HG02763 (cell line): ENCODE results near the gene AK4.
"Not testable (repeated sequence)": the region's sequence is repeated elsewhere in the genome, so short reads cannot be mapped to it uniquely, and the experiment has no call there.

Source experiments
- ATAC-seq: cut with Tn5 transposase; IDR thresholded peaks from one replicate; pipeline ENCODE4 v1.9.1; 2021; ENCODE audit warnings: mild to moderate bottlenecking, moderate library complexity; ENCODE audit not compliant: unreplicated experiment

AK4 gene

DNA sequence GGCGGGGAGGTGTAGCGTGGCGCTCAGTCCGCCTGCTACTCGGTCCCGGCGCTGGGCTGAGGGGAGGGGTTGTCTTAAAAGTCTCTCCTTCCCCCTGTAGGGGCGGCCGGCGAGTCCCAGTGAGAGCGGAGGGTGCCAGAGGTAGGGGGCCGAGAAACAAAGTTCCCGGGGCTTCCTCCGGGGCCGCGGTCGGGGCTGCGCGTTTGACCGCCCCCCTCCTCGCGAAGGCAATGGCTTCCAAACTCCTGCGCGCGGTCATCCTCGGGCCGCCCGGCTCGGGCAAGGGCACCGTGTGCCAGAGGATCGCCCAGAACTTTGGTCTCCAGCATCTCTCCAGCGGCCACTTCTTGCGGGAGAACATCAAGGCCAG lies at the start of gene AK4:
TSS of gene AK4 (plus strand) at position 26 of the 370 bp plus-strand sequence. CDS start at position 231, 205 bp downstream.
- peak; percentile 14 for ATAC-seq

DNA sequence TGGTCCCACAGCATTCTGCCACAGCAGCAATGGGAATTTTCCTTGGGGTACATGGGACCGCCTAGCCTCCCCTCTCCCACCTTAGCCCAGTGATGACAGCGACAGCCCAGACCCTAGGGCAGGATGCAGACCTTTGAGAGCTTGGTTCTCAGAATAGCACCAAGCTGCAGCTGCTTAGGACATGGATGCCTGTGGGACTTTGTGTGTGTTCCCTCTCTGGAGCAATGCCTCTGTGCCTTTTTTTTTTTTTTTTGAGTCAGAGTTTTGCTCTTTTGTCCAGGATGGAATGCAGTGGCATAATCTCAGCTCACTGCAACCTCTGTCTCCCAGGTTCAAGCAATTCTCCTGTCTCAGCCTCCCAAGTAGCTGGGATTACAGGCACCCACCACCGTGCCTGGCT lies 44.2 kb upstream of the AK4 start:
- ATAC-seq, result no peak

DNA sequence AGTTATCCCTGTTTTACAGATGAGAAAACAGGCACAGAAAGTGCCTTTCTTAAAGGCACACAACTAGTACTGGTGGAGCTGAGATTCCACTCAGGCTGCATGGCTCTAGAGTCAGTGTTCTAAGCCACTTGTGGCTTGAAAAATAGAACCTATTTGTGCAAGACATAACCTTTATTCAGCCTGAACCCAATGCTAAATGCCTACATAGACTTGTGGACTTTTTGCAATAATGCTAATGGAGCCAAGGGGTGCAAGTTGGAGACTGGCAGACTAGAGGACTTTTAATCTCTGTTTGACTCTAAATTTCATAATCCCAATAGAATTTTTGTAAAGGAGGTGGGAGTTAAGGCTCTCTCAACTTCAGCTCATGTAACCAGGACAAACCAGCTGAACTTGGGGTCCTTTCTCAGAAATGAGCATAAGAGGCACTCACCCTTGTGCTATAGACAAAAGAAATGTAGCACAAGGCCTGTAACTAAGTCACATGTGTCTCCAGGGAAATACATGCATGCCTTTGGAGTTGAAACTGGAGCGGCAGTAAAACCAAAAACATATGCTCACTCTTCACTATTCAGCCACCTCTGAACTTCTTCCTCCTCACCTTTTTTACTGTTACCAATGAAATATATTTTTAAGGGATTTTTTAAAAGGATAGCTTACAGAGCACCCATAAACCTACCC lies 43.0 kb upstream of the AK4 start:
- no peak for ATAC-seq

DNA sequence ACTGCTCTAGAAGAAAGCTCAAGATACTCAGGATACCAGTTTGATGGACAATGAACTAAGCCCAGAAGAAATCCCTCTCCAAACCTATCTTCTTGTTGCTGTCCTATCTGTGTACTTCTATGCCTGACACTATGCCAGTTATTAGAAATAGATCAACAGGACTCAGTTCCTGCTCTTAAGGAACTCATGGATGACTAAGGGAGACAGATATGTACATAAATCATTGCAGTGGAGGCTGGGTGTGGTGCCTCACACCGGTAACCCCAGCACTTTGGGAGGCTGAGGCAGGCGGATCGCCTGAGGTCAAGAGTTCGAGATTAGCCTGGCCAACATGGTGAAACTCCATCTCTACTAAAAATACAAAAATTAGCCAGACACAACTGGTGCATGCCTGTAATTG lies 42.4 kb upstream of the AK4 start:
- no peak for ATAC-seq

DNA sequence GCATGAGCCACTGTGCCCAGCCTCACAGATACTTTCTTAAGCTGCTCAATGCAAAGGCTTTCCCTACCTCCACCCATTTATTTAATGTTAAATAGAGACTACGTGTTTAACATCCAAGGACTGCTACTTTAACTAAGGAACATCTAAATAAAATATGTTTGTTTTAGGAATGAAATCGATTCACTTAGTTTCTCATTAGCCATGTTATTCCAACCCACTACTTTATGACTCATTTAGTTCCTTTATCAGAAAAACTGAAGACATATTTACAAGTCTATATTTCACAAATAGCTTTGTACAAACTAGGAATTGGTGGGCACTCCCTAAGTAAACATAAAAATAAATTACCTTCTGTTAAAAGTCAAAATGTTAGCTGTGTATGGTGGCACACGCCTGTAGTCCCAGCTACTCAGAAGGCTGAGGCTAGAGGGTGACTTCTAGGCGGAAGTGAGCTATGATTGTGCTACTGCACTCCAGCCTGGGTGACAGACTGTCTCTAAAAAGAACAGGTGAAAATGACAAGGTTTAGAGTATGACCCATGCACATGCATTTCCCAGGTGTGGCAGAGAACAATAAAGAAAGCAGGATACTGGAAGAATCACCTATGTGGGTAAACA lies 39.9 kb upstream of the AK4 start:
- no peak for ATAC-seq

DNA sequence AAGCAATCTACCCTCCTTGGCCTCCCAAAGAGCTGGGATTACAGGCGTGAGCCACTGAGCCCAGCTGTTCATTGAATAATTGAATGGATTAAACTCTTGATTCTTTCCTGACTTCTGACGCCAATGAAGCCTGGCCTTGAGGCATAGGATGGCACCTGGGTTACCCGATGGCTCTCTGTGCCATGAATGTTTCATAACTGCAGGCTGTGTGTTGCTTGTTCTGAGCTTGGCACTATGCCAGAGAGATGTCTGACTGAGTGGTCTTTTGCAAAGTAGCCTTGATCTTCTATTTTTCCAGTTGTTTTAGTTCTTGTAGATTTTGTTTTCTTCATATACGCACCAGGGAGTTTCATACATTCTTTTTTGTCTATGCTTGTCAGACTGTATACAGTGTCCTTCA lies 38.5 kb upstream of the AK4 start:
- no peak for ATAC-seq

DNA sequence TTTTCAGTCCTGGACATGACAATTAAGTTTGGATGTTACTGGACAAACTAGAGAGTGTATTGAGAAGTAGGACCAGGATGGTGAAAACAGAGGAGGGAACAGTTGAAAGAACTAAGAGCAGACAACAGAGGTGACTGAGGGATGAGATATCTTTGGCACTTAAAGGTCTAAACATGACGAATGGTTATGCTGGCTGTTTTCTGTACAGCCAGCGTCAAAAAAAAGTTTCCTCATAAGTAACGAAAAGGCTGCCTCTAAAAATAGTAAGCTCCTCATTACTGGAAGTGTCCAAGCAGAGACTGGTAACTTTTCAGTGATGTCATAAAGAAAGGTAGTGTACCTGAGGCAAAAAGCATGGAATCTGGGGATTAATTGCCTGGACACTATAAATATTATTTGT lies 35.2 kb upstream of the AK4 start:
- no peak for ATAC-seq

DNA sequence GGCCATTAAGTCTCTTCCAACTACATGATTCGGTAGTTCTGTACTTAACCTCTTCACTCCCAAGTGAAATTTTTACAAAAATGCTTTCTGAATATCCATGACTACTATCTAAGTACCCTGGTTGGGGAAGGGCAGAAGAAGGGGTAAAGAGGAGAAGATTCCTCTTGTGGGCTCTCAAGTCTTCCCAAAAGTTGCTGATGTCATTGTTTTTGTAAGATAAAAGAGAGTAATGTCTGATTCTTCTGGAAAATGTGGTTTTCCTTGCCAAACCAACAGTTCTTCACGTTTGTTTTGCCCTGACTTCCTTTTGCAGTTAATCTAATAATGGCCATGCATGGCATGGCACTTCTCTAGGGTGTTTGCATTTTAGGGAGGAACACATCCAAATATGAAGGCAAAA lies 34.7 kb upstream of the AK4 start:
- no peak for ATAC-seq

DNA sequence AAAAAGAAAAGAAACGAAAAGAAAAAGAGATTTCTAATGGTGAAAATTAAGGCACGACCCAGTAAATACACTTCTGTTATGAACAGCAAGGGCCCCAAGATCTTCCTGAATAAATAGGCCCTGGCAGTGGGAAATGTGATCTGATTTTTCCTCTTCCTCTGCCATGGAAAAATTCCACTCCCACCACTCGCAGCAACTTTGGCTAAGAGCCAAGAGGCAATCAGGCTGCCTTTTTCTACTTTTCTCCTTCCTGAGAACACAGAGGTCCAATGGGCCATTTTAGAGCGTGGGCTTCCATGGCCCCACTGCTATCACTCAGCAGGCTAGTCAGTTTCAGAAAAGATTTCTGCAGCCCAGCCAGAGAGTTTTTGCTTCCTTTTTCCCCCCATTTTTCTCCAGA lies 33.7 kb upstream of the AK4 start:
- no peak for ATAC-seq

DNA sequence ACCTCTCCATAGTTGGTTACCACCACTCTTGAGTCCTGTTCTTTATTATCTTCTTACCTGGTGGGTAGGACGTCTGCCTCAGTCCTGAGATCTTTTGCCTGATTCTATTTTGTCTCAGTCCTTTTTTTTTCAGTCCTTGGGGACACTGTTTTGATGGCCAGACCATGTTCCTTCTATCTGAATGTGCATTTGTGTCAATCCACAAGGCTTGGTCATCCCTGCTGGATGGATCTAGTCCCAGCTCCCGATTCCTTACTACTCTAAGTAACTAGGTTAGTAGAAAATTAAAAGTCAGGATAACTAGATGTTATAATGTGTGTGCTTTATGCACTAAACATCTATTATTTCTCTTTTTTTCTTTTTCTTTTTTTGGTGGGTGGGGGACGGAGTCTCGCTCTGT lies 28.1 kb upstream of the AK4 start:
- no peak for ATAC-seq

DNA sequence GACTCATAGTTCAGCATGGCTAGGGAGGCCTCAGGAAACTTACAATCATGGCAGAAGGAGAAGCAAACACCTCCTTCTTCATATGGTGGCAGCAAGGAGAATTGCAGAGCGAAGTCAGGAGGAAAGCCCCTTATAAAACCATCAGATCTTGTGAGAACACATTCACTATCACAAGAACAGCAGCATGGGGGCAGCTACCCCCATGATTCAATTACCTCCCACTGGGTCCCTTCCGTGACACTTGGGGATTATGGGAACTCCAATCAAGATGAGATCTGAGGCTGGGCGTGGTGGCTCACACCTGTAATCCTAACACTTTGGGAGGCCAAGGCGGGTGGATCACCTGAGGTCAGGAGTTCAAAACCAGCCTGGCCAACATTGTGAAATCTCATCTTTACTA lies 18.9 kb upstream of the AK4 start:
- not testable (repeated sequence) for ATAC-seq

DNA sequence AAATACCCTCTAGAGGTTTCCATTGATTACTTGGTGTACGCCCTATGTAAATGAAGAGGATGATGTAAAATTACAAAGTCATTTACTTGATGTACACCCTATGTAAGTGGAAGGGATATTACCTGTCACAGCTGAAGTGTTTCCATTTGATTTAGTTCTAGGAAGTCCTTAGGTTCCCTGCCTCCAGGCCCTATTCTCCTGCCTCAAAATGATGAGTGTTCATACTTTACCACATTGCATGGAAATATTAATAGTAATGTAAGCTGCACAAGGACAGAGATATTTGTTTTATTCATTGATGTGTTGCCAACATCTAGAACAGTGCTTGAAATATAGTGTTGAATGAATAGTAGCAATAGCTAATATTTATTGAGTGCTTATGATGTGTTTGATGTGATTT lies 9.5 kb upstream of the AK4 start:
- no peak for ATAC-seq

DNA sequence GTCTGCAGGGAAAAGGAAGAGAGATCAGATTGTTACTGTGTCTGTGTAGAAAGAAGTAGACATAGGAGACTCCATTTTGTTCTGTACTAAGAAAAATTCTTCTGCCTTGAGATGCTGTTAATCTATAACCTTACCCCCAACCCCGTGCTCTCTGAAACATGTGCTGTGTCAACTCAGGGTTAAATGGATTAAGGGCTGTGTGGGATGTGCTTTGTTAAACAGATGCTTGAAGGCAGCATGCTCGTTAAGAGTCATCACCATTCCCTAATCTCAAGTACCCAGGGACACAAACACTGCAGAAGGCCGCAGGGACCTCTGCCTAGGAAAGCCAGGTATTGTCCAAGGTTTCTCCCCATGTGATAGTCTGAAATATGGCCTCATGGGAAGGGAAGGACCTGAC lies 8.2 kb upstream of the AK4 start:
- not testable (repeated sequence) for ATAC-seq

DNA sequence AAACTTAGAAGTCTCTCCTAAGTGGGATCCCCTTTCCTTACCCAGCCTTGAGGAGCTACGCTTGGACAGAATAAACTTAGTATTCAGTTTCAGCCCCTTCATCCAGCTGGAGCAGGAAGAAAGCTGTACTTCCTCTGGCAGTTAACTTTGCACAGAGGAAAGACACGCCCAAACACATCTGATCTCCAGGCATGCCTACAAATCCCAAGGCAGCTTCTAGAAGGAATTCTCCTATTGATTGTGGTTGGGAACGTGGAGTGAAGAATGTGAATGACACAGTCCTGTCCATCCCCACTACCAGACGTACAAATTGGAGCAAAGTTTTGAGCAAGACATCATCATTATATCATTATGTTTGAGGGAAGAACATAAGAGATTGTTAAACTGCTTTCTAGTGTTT lies 6.6 kb upstream of the AK4 start:
- ATAC-seq, result no peak

DNA sequence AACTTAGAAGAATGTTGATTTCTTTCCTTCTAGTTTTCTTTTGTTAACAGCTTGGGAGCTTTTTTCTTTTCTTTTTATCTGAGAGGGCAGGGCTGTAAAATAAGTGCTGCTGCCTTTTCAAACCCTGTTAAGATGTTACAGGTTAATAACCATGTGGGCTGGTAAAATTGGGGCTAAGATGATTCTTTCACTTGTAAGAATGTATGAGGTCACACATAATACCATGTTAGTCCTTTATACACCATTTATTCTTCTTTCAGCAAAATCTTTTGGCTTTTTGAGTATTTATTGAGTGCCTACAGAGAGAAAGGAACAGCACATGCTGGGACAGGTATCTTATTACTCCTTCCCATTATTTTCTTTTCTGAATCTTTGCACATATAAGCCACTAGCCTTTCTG lies 6.1 kb upstream of the AK4 start:
- ATAC-seq, result no peak

DNA sequence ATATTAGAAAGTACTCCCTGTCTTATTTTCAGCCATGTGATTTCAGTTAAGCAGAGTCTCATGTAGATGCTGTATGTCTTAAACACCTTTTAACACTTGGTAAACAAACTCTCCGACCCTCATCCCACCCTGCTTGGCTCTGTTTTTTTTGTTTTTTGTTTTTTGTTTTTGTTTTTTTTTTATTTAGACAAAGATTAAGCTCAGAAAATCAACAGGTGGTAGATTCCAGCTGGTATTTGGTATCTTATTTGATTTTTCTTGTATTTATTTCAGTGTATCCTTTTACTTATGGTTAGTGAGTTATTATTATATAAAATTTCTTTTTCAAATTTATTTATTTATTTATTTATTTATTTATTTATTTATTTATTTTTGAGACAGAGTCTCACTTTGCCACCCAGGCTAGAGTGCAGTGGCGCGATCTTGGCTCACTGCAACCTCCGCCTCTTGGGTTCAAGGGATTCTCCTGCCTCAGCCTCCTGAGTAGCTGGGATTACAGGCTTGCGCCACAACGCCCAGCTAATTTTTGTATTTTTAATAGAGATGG lies 4.8 kb upstream of the AK4 start:
- ATAC-seq, result not testable (repeated sequence)

DNA sequence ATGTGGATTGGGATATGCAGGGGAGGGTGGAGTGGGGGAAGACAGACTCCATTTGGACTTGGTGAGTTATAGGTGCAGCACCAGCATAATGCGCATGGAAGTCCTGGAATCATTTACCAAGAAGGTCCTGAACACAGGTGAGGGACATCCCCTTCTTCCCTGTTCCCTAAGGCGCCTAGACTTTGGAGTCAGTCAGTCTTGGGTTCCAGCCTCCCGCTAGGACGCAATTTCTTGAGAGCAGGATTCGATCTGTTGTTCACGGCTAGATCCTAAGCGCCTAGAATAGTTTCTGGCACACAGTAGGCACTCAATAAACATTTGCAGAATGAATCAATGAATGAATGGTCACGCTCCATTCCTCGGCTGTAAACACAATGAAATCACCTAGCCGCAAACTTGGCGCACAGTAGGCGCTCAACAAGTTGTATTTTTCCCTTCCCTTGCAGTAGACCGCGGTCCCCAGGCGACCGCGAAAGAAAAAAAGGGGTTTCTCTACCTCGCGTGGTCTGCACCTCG lies 1.0 kb upstream of the AK4 start:
- no peak for ATAC-seq

DNA sequence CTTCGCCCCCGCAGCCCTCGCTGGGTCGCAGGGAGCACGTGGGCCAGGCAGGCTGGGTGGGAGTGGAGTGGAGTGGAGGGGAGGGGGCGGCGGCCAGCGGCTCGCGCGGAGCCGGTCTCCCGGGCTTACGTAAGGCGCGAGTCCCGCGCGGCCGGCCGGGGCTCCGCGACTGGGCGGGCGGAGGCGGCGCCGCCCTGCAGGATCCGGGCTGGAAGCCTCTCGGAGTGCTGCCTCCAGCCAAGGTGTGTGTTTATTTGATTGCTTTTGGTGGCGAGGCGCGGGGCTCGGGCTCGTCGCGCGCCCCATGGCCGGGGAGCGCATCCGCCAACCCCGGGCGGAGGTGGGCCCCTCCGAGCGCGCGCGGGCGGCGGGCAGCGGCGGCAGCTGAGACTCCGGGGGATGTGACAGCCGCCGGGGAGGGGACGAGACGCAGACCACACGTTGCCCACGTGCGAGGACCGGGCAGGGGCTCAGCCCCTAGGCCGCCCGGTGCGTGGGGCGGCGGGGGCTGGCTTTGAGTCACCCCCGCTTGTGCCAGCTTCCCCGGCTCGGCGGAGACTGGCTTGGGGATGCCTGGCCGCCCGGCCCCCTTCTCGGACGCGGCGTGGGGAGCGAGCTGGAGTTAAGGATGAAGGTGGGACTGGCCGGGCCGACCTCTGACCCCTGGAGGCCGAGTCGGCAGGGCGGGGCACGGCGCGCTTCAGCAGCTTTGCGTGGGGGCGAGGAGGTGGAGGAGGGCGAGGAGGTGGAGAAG lies 402 bp upstream of the AK4 start:
- ATAC-seq, result peak; percentile 54

DNA sequence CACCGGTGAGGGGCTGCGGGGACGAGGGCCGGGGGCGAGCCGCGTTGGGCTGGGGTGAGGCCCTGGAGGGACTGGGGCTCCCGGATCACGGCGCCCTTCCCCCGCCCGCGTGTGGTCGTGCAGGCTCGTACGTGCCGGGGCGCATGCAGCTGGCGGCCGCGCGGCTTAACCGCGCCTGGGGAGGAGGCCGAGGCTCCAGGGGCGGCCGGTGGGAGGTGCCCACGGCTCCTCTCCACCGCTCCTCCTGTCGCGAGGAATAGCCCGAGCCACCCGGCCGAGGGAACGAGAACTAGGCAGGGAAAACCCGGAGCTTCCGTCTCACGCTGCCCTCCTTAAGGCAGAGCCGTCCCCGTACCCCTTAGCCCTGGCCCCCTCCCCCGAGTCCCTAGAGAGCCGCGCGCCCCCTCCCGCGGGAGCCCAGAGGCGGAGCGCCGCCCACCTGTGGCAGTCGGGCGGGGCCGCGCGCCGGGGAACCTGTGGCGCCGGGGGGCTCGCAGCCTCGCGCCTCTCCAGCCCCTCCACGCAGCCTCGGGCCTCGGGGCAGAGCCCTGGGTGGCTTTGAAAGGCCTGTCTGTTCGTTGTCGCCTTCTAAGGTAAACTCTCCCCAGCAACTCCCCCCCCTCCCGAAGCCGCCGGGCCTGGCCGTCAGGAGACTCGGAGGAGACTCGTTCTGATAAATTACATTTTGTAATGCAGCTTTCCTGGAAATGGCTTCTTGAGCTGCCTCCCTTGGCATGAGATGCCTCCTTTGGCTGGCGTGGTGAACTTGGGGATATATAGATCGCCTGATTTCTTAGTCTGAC lies 746 bp downstream of the AK4 start:
- peak; percentile 44 for ATAC-seq

DNA sequence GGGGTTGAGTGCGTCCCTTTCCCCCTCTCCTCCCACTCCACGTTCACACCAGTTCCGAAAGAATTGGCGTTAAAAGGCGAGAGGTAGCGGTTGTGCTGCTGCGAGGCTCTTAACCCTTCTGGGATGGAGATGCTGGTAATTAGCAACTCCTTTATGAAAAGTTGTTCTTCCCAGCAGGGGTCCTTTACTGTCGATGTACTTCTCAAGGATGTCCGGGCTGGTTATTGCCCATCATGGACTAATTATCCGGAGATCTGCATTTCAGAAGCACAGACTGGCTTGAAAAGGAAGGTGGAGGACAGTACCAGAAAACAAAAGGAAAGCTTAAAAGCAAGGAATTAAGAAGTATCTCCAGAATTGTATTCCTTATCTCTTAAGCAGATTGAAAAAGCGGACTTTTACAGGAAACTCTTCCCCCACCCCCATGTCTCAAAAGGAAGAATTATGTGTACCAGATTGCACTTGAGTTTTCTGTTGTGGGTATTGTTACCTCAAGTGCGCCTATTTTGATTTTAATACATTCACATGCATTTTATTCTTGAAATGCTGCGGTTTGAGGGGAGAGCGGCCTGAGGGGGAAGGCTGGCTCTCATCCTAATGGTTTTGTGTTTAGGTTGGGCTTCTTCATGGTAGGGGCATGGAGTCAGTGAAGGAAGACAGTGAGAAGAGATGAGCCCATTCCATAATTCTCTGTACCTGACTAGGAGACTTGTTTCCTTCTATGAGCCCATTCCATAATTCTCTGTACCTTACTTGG lies 1.5 kb downstream of the AK4 start:
- ATAC-seq, result no peak
